ENCODE measurements around the gene MAN1C1. TPM values are rescaled to one million over a fixed set of nuclear protein-coding genes. Genes with fewer than 3 reads are reported as not detected.

Gene MAN1C1
- total and polyA plus RNA-seq, 2 donors (not counting 3 experiments of a cell fraction or from before 2014, with no cell fraction given), result 1.5 to 4.0 TPM

- H2AFZ ChIP-seq (ENCODE audit: low read depth, low read length), result no peak overlapping the region
- dilution Hi-C loops (cut with MboI; ENCODE audit: extremely low pct_ligation_motif_present, low sequenced_read_pairs) (no loop called here), intact Hi-C loops (cut with micrococcal nuclease) (no loop called here)
- H3K9ac ChIP-seq (replicated peaks; ENCODE audit: extremely low read depth, insufficient read depth, low read length), result no peak overlapping the region
- no peak for DNase-seq (ENCODE audit: low read depth, low spot score)
- no peak overlapping the region for H3K4me3 ChIP-seq (replicated peaks in 1 of 3; ENCODE audit: insufficient read depth in 1 of 3, low read depth in 1 of 3, low read length in 3 of 3)
- no peak overlapping the region for H3K4me2 ChIP-seq (ENCODE audit: insufficient read depth, low read length)
- H3K4me1 ChIP-seq (ENCODE audit: control insufficient read depth, extremely low read depth, insufficient read depth, low read length), result no peaks in the 10 kb centered on the region
- no peaks in the 10 kb centered on the region for H3K9me1 ChIP-seq (replicated peaks; ENCODE audit: control insufficient read depth, extremely low read depth, insufficient read depth, low read length)
- ChIA-PET CTCF (no interaction called here), POLR2A (no interaction called here)
- FAIRE-seq, result no peak
- no peaks in the 10 kb centered on the region for H3K36me3 ChIP-seq (ENCODE audit: control insufficient read depth in 2 of 2, extremely low read depth in 1 of 2, insufficient read depth in 2 of 2, low read length in 2 of 2)
- no peaks in the 10 kb centered on the region for H4K20me1 ChIP-seq (replicated peaks; ENCODE audit: control insufficient read depth, extremely low read depth, insufficient read depth, low read length)
- no peak overlapping the region for H3K27ac ChIP-seq (ENCODE audit: insufficient read depth, low read depth, low read length)
- H3K27me3 ChIP-seq (ENCODE audit: control insufficient read depth in 2 of 2, insufficient read depth in 2 of 2, low read length in 2 of 2), result peaks cover 0 to 4% of the 10 kb centered on the region in 2 experiments
- no peaks in the 10 kb centered on the region for H3K79me2 ChIP-seq (ENCODE audit: control insufficient read depth, insufficient read depth, low read length)
- no peaks in the 10 kb centered on the region for H3K9me3 ChIP-seq (replicated peaks; ENCODE audit: control insufficient read depth, insufficient read depth, low read length)
- no TSS peak for BruUV-seq (replicated peaks)
- TF ChIP-seq, protein P1, sequence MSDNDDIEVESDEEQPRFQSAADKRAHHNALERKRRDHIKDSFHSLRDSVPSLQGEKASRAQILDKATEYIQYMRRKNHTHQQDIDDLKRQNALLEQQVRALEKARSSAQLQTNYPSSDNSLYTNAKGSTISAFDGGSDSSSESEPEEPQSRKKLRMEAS (IDR thresholded peaks at IDR 0.05; ENCODE audit: insufficient read depth, insufficient read length), result no peak
- no peak for TF ChIP-seq FOS (IDR thresholded peaks at IDR 0.05; ENCODE audit: borderline replicate concordance, insufficient read depth, low read length)
Measured at GRCh38 chr1:25731626-25732370, 115.2 kb downstream of the MAN1C1 start.

GRCh38 chr1:25732821-25733220 lies 116.2 kb downstream of the MAN1C1 start:
- Histone ChIP-seq H3K9me1 (replicated peaks; ENCODE audit: control insufficient read depth, extremely low read depth, insufficient read depth, low read length) (no peaks in the 10 kb centered on the region), H3K27ac (ENCODE audit: insufficient read depth, low read depth, low read length) (no peak overlapping the region), H4K20me1 (replicated peaks; ENCODE audit: control insufficient read depth, extremely low read depth, insufficient read depth, low read length) (no peaks in the 10 kb centered on the region), H2AFZ (ENCODE audit: low read depth, low read length) (no peak overlapping the region), H3K79me2 (ENCODE audit: control insufficient read depth, insufficient read depth, low read length) (no peaks in the 10 kb centered on the region), H3K4me1 (ENCODE audit: control insufficient read depth, extremely low read depth, insufficient read depth, low read length) (no peaks in the 10 kb centered on the region), H3K9me3 (replicated peaks; ENCODE audit: control insufficient read depth, insufficient read depth, low read length) (no peaks in the 10 kb centered on the region), H3K27me3 (ENCODE audit: control insufficient read depth in 2 of 2, insufficient read depth in 2 of 2, low read length in 2 of 2) (peaks cover 0 to 8% of the 10 kb centered on the region in 2 experiments), H3K36me3 (ENCODE audit: control insufficient read depth in 2 of 2, extremely low read depth in 1 of 2, insufficient read depth in 2 of 2, low read length in 2 of 2) (no peaks in the 10 kb centered on the region), H3K4me2 (ENCODE audit: insufficient read depth, low read length) (no peak overlapping the region), H3K9ac (replicated peaks; ENCODE audit: extremely low read depth, insufficient read depth, low read length) (no peak overlapping the region), H3K4me3 (replicated peaks in 1 of 3; ENCODE audit: insufficient read depth in 1 of 3, low read depth in 1 of 3, low read length in 3 of 3) (no peak overlapping the region)
- intact Hi-C loops (cut with micrococcal nuclease) (no loop called here), dilution Hi-C loops (cut with MboI; ENCODE audit: extremely low pct_ligation_motif_present, low sequenced_read_pairs) (no loop called here)
- TF ChIP-seq CTCF (IDR thresholded peaks at IDR 0.05; ENCODE audit: extremely low read depth in 1 of 2, insufficient read depth in 1 of 2, low read depth in 1 of 2, low read length in 2 of 2) (no peak), POLR2AphosphoS5 (IDR thresholded peaks at IDR 0.05; ENCODE audit: insufficient read depth, low read depth, low read length) (no peak), GATA2 (IDR thresholded peaks at IDR 0.05; ENCODE audit: insufficient read depth, insufficient read length, low read depth, low read length) (no peak), MYC (IDR thresholded peaks at IDR 0.05; ENCODE audit: low read depth, low read length) (no peak), EZH2 (IDR thresholded peaks at IDR 0.05; ENCODE audit: borderline replicate concordance, low read depth, low read length, severe bottlenecking) (no peak), POLR2A (IDR thresholded peaks at IDR 0.05; ENCODE audit: low read depth, low read length) (no peak), FOS (IDR thresholded peaks at IDR 0.05; ENCODE audit: borderline replicate concordance, insufficient read depth, low read length) (no peak)
- TF ChIP-seq, protein P1 (IDR thresholded peaks at IDR 0.05; ENCODE audit: insufficient read depth, insufficient read length), result no peak
- DNase-seq (ENCODE audit: low read depth, low spot score), result no peak
- POLR2A ChIA-PET, result no interaction called here
- no peak for FAIRE-seq
- no TSS peak for BruUV-seq (replicated peaks)
- CTCF ChIA-PET, result interaction anchor here (1.4 kb wide), 1 partner anchor 26 kb away, joined by 3 read pairs; no protein-coding TSS in a partner anchor

Measured in endothelial cell of umbilical vein (primary cell).